ENCODE measurements around the gene AKAP3. TPM values are rescaled to one million over a fixed set of nuclear protein-coding genes. Genes with fewer than 3 reads are reported as not detected.

Gene AKAP3
- total RNA-seq, 2 donors from 2014 or later: 3.4 to 8.2 TPM

DNA sequence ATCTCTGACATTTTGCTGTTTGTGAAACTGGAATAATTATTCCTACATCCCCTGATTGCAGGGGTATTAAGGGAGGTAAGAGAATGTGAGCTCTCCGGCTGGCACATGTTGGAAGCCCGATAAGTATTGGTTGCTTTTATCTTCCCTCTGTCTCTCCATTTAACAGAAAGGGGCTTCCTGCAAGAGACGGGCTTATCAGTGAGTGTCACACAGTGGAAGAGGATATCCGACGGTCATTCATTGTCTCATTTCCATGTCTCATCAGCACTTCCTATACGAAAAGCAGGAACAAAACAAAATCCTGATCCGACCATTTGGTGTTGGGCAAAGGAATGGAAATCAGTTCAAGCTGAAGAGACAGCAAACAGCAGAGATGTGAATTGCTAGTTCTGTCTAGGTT, 76.2 kb downstream of the AKAP3 start:
- Histone ChIP-seq H3K4me1 (no peaks in the 10 kb centered on the region), H3K27me3 (no peaks in the 10 kb centered on the region), H3K27ac (no peak overlapping the region), H3K9me3 (no peaks in the 10 kb centered on the region), H3K4me3 (no peak overlapping the region), H3K36me3 (replicated peaks in 1 of 2; ENCODE audit: insufficient read depth in 1 of 2, low read depth in 2 of 2) (no peaks in the 10 kb centered on the region)
- no peak for ATAC-seq
- no peak for DNase-seq
- WGBS, 2 donors: 68 to 73% methylated on average over 7 of the region's 7 CpGs
- intact Hi-C loops (cut with DNase I): no loop called here
- TF ChIP-seq POLR2A (IDR thresholded peaks at IDR 0.05) (no peak), CTCF (IDR thresholded peaks at IDR 0.05) (no peak)

DNA sequence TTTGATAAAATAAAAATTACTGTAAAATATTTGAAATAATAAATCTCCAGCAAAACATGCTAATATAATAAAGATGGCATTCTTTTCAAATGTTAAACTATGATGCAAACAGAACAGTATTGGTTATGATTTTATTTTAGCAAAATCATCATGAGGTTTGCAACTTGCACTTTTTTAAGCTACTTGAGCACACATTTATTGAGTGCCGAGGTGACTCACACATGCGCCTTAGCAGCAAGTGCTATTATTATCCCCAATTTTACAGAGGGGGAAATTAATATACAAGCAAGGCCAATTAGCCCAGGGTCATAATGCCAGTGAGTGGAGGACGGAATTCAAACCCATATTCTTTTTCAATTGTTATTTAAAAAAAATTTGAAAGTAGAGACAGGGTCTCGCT, 79.6 kb downstream of the AKAP3 start:
- H3K27me3 ChIP-seq: no peaks in the 10 kb centered on the region
- H3K4me3 ChIP-seq: no peak overlapping the region
- TF ChIP-seq CTCF (IDR thresholded peaks at IDR 0.05) (no peak), POLR2A (IDR thresholded peaks at IDR 0.05) (no peak)
- H3K4me1 ChIP-seq: no peaks in the 10 kb centered on the region
- ATAC-seq (no peak), DNase-seq (no peak)
- no peaks in the 10 kb centered on the region for H3K36me3 ChIP-seq (replicated peaks in 1 of 2; ENCODE audit: insufficient read depth in 1 of 2, low read depth in 2 of 2)
- H3K27ac ChIP-seq: no peak overlapping the region
- no peaks in the 10 kb centered on the region for H3K9me3 ChIP-seq
- intact Hi-C loops (cut with DNase I): no loop called here
- WGBS, 2 donors: 79 to 86% methylated on average over 4 of the region's 4 CpGs

DNA sequence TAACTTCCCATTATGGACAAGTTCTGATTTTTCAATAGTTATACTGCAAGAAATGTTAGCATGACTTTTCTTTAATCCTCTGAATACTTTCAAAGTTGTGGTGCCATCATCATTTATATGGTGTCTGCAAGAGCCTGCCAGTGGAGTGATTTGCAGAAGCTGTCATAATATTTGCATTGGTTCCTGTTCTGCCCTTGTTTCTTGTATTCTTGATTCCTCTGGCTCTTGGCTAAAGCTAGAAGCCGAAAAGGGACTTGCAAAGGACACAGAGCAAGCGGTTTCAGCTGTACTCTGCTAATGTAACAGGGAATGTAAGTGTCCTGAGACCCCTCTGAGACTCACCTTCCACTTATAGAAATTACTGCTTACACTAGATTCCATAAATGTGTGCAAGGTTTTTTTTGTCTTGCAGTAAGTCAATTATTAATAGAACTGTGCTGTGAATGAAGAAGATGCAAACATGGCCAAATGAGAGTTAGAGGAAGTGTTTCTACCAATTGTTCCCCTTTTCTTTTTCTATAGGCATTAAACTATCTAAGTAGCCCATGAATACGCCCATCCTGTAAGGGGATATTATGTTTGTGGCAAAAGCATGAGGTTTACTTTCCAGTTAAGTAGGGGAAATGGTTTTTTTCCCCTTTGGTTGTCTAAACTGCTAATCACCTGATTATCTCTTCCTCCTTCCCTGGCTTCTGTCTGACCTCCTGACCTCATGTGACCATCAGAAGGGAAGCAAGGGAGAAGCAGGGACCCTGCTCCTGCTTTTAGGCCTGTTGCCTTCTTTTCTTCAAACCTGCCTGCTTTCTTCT, 81.6 kb downstream of the AKAP3 start:
- Histone ChIP-seq H3K9me3 (no peaks in the 10 kb centered on the region), H3K4me3 (no peak overlapping the region), H3K27me3 (no peaks in the 10 kb centered on the region), H3K27ac (peak overlapping the region in 1 of 4 donors; percentile 38), H3K36me3 (replicated peaks in 1 of 2; ENCODE audit: insufficient read depth in 1 of 2, low read depth in 2 of 2) (no peaks in the 10 kb centered on the region), H3K4me1 (peaks cover 3% of the 10 kb centered on the region)
- TF ChIP-seq POLR2A (IDR thresholded peaks at IDR 0.05) (no peak), CTCF (IDR thresholded peaks at IDR 0.05) (no peak)
- WGBS, 2 donors: 38 to 39% methylated on average over 3 of the region's 3 CpGs
- peak in 1 of 4 donors; percentile 11 for DNase-seq
- intact Hi-C loops (cut with DNase I): no loop called here
- no peak for ATAC-seq

DNA sequence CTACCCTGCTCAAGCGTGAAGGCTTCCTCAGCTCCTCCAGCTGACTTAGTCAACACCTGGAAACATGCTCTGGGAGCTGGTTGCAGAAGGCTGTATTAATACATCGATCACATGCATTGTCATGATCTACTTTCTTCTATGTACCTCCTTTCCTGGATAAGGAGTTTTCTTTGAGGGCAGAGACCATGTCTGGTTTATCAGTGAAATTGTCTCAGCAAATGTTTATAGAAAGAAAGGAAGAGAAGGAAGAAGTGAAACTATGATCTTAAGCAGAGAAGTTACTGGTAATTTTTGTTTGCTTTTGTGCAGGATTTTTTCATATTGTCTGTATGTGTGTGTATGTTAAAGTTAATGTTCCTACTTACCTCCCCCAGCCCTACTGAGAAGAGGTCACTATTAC, 82.4 kb downstream of the AKAP3 start:
- intact Hi-C loops (cut with DNase I): no loop called here
- DNase-seq: no peak
- Histone ChIP-seq H3K27me3 (no peaks in the 10 kb centered on the region), H3K4me3 (no peak overlapping the region), H3K9me3 (no peaks in the 10 kb centered on the region), H3K27ac (peak overlapping the region in 1 of 4 donors; percentile 32), H3K4me1 (peaks cover 9% of the 10 kb centered on the region), H3K36me3 (replicated peaks in 1 of 2; ENCODE audit: insufficient read depth in 1 of 2, low read depth in 2 of 2) (no peaks in the 10 kb centered on the region)
- ATAC-seq: no peak
- TF ChIP-seq POLR2A (IDR thresholded peaks at IDR 0.05): no peak
- no peak for TF ChIP-seq CTCF (IDR thresholded peaks at IDR 0.05)
- 76 to 85% methylated on average over 2 of the region's 2 CpGs for WGBS, 2 donors

Other genes with a start within 250 kb of the AKAP3 start
- gene FGF6, start 203.2 kb downstream of the AKAP3 start, total RNA-seq: not detected
- gene RAD51AP1, start 110.2 kb downstream of the AKAP3 start, total RNA-seq: under 1 TPM; 0.26 to 0.33 TPM
- 10 to 100 TPM in 1 of 2 donors, 1 to 10 TPM in 1; 7.9 to 13.2 TPM for gene DYRK4, start 86.8 kb downstream of the AKAP3 start, total RNA-seq
- gene NDUFA9, start 63 bp upstream of the AKAP3 start, total RNA-seq: 10 to 100 TPM; 12.5 to 16.9 TPM
- gene GALNT8, start 71.3 kb upstream of the AKAP3 start, total RNA-seq: 1 to 10 TPM in 1 of 2 donors, under 1 TPM in 1; 0.52 to 1.3 TPM